ENCODE results near the gene CFAP251. TPM values are rescaled to one million over a fixed set of nuclear protein-coding genes. Genes with fewer than 3 reads are reported as not detected.

The CFAP251 gene
- total and polyA plus RNA-seq, 2 of the 8 experiments (the other 6 are each of a cell fraction or from before 2014, with no cell fraction given): 1.8 to 2.9 TPM

DNA sequence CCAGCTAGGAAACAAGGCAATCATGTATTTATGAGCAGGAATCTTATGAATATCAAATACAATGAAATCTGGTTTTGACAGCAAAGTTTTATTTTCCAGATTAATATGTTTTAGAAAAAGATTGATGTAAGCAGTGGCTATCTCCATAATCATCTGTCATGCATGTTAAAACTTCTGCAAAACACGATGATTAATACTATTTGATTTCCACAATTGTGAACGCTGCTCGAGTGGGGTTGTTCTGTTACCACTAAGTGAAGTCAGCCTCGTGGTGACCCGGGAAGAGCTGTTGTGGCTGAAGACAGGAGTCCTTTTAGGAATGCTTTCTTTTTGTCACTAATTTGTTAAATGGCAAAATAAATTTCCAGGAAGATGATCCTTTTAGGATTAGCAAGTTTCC is 9.4 kb downstream of the CFAP251 start (continued):
- TF ChIP-seq, protein P1, sequence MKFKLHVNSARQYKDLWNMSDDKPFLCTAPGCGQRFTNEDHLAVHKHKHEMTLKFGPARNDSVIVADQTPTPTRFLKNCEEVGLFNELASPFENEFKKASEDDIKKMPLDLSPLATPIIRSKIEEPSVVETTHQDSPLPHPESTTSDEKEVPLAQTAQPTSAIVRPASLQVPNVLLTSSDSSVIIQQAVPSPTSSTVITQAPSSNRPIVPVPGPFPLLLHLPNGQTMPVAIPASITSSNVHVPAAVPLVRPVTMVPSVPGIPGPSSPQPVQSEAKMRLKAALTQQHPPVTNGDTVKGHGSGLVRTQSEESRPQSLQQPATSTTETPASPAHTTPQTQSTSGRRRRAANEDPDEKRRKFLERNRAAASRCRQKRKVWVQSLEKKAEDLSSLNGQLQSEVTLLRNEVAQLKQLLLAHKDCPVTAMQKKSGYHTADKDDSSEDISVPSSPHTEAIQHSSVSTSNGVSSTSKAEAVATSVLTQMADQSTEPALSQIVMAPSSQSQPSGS (IDR thresholded peaks at IDR 0.05; ENCODE audit: low read length): no peak
- TF ChIP-seq, protein P2, sequence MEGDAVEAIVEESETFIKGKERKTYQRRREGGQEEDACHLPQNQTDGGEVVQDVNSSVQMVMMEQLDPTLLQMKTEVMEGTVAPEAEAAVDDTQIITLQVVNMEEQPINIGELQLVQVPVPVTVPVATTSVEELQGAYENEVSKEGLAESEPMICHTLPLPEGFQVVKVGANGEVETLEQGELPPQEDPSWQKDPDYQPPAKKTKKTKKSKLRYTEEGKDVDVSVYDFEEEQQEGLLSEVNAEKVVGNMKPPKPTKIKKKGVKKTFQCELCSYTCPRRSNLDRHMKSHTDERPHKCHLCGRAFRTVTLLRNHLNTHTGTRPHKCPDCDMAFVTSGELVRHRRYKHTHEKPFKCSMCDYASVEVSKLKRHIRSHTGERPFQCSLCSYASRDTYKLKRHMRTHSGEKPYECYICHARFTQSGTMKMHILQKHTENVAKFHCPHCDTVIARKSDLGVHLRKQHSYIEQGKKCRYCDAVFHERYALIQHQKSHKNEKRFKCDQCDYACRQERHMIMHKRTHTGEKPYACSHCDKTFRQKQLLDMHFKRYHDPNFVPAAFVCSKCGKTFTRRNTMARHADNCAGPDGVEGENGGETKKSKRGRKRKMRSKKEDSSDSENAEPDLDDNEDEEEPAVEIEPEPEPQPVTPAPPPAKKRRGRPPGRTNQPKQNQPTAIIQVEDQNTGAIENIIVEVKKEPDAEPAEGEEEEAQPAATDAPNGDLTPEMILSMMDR (IDR thresholded peaks at IDR 0.05; ENCODE audit: control extremely low read depth in 1 of 3, insufficient read depth in 1 of 3, low read depth in 1 of 3, low read length in 3 of 3): no peak
- TF ChIP-seq GTF2F1 (IDR thresholded peaks at IDR 0.05; ENCODE audit: borderline replicate concordance, low read depth, low read length) (no peak), HDAC2 (IDR thresholded peaks at IDR 0.05; ENCODE audit: borderline replicate concordance in 1 of 2, low read depth in 2 of 2, low read length in 2 of 2) (no peak), JUND (IDR thresholded peaks at IDR 0.05; ENCODE audit: low read length) (no peak), TAF7 (optimal IDR thresholded peaks at IDR 0.05; ENCODE audit: borderline replicate concordance, low read depth, low read length) (no peak), KDM5A (IDR thresholded peaks at IDR 0.05; ENCODE audit: low read length) (no peak)
- TF ChIP-seq, protein P3, sequence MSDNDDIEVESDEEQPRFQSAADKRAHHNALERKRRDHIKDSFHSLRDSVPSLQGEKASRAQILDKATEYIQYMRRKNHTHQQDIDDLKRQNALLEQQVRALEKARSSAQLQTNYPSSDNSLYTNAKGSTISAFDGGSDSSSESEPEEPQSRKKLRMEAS (IDR thresholded peaks at IDR 0.05): no peak

All from H1 (cell line).